Progenitor cell of endocrine pancreas (in vitro differentiated cells): Measurements from ENCODE around the gene ENDOG. TPM values are rescaled to one million over a fixed set of nuclear protein-coding genes. Genes with fewer than 3 reads are reported as not detected.
A peak's percentile ranks its signal among the peaks of the same experiment; 100 is the strongest.

Source experiments
- DNase-seq: peaks from one replicate; pipeline ENCODE4 v3.0.0; 2021; ENCODE audit warnings: low spot score; ENCODE audit not compliant: unreplicated experiment
- H3K27ac Mint-ChIP-seq: 2 replicates; pipeline ENCODE4 v1.8.0; 2021; ENCODE audit warnings: mild to moderate bottlenecking, moderate library complexity, mixed read lengths
- H3K27me3 Mint-ChIP-seq: 2 replicates; pipeline ENCODE4 v1.8.0; 2021; ENCODE audit warnings: mixed read lengths
- H3K36me3 Mint-ChIP-seq: 2 replicates; pipeline ENCODE4 v1.8.0; 2022; ENCODE audit warnings: mixed read lengths; ENCODE audit not compliant: insufficient read depth
- H3K4me1 Mint-ChIP-seq: 2 replicates; pipeline ENCODE4 v1.8.0; 2021; ENCODE audit warnings: low read depth, mixed read lengths
- H3K4me3 Mint-ChIP-seq: 2 replicates; pipeline ENCODE4 v1.8.0; 2021; ENCODE audit warnings: low read depth, mild to moderate bottlenecking, moderate library complexity, mixed read lengths
- H3K9me3 Mint-ChIP-seq: 2 replicates; pipeline ENCODE4 v1.8.0; 2021; ENCODE audit warnings: low read depth, mixed read lengths
- CTCF ChIP-seq: fragments of 200-600 bp; sonication (generic); IDR thresholded peaks from one replicate; pipeline ENCODE4 v1.5.0; 2021; ENCODE audit warnings: antibody characterized with exemption, mild to moderate bottlenecking; ENCODE audit not compliant: unreplicated experiment
- total RNA-seq: library from RNA; stranded (reverse); gene quantifications from 2 replicates; pipeline ENCODE4 v1.2.1, GENCODE V29; 2021

Gene ENDOG
- total RNA-seq, 1 donor from 2014 or later: 14.7 TPM

- Mint-ChIP-seq H3K9me3 (no peaks in the 10 kb centered on the region), H3K4me1 (peaks cover 8% of the 10 kb centered on the region), H3K27me3 (no peaks in the 10 kb centered on the region), H3K27ac (no peak overlapping the region), H3K36me3 (peaks cover 11% of the 10 kb centered on the region), H3K4me3 (peak overlapping the region; percentile 88)
- DNase-seq: no peak
- TF ChIP-seq CTCF: no peak
Observed at GRCh38 chr9:128828267-128828666, 10.0 kb downstream of the ENDOG start.

- Mint-ChIP-seq H3K4me1 (peaks cover 8% of the 10 kb centered on the region), H3K27ac (peak overlapping the region; percentile 69), H3K36me3 (peaks cover 11% of the 10 kb centered on the region)
Observed at GRCh38 chr9:128828719-128829452, 10.6 kb downstream of the ENDOG start.

GRCh38 chr9:128829477-128830251 lies 11.4 kb downstream of the ENDOG start, which contains the start of gene SPOUT1:
Gene SPOUT1 (minus strand): TSS chr9:128829794. CDS start chr9:128829780, 14 bp downstream.
- H3K27me3 Mint-ChIP-seq: no peaks in the 10 kb centered on the region
- TF ChIP-seq CTCF: no peak
- H3K4me3 Mint-ChIP-seq: peak within 1 kb of the TSS; percentile 88
- peak; percentile 87 for DNase-seq
- peaks cover 8% of the 10 kb centered on the region for H3K4me1 Mint-ChIP-seq
- H3K9me3 Mint-ChIP-seq: no peaks in the 10 kb centered on the region
- H3K36me3 Mint-ChIP-seq: peaks cover 13% of the 10 kb centered on the region
- H3K27ac Mint-ChIP-seq: peak within 1 kb of the TSS; percentile 92

More at GRCh38 chr9:128828719-128829452, 10.6 kb downstream of the ENDOG start:
- no peak for DNase-seq
- no peak for TF ChIP-seq CTCF
- Mint-ChIP-seq H3K27me3 (no peaks in the 10 kb centered on the region), H3K9me3 (no peaks in the 10 kb centered on the region), H3K4me3 (peak overlapping the region; percentile 88)

GRCh38 chr9:128833696-128834095 lies 15.4 kb downstream of the ENDOG start:
- H3K27ac Mint-ChIP-seq: no peak overlapping the region
- H3K36me3 Mint-ChIP-seq: peaks cover 9% of the 10 kb centered on the region
- H3K4me3 Mint-ChIP-seq: no peak overlapping the region
- no peaks in the 10 kb centered on the region for H3K27me3 Mint-ChIP-seq
- no peak for DNase-seq
- no peaks in the 10 kb centered on the region for H3K9me3 Mint-ChIP-seq
- H3K4me1 Mint-ChIP-seq: peaks cover 13% of the 10 kb centered on the region
- TF ChIP-seq CTCF: no peak
